ENCODE measurements around the gene NFATC1.

- TF ChIP-seq EP300 (IDR thresholded peaks at IDR 0.05; ENCODE audit: borderline replicate concordance in 1 of 2, low read depth in 1 of 2, low read length in 1 of 2) (no peak), POLR2AphosphoS5 (IDR thresholded peaks at IDR 0.05; ENCODE audit: low read depth, low read length) (no peak), RAD21 (IDR thresholded peaks at IDR 0.05; ENCODE audit: low read length) (no peak), NRF1 (IDR thresholded peaks at IDR 0.05; ENCODE audit: low read depth, low read length) (no peak), CHD2 (IDR thresholded peaks at IDR 0.05; ENCODE audit: low read length, partially characterized antibody) (no peak), JUND (IDR thresholded peaks at IDR 0.05) (no peak), SMC3 (IDR thresholded peaks at IDR 0.05; ENCODE audit: low read depth, low read length) (no peak), REST (IDR thresholded peaks at IDR 0.05; ENCODE audit: low read depth, low read length) (no peak), PBX3 (IDR thresholded peaks at IDR 0.05) (no peak)
Observed at GRCh38 chr18:79529991-79530390, 134.3 kb downstream of the NFATC1 start.
